ENCODE measurements around the gene DSEL.
A peak's percentile ranks its signal among the peaks of the same experiment; 100 is the strongest.

The DSEL gene

DNA sequence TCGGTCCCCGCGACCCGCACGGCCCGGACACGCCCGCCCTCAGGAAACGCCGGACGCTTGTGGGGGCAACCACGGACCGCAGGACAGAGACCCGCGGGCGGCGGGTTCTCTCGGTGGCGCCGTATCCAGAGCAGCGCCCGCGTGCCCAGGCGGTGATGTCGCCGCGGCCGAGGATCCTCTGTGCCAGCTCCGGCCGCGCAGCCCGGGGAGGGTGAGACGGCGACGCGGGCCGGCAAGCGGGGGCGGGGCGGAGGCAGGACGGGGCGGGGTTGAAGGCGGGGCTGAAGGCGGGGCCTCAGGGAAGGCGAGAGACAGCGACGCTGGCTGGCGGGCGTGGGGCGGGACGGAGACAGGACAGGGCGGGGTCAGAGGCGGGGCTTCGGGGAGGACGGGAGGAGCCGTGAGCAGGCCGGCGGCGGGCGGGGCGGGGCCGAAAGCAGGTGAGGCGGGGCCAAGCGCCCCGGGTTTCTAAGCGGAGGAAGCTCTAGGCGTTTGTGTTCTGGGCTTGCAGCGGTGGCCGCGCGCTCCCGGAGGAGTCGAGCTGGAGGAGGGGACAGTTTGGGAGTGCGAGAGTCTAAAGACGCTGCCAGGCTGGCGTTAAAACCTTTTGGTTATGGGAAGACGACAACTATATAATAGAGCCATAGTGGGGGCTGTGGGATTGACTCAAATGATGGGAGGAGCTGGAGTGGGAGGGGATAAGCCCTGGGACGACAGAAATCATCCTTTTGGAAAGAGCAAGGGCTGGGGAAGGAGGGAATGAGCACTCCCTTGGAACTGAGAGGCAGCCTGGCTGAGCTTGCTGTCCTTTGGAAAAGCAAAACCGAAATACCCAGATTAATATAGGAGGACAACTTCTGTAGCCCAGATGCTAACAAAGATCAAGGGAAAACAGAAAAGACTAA is at the start of gene DSEL:
TSS of gene DSEL (minus strand) at position 182 of the 905 bp plus-strand sequence. CDS start 2,112 bp downstream, outside the sequence.
- peak; percentile 99 for DNase-seq (ENCODE audit: low read depth)

DNA sequence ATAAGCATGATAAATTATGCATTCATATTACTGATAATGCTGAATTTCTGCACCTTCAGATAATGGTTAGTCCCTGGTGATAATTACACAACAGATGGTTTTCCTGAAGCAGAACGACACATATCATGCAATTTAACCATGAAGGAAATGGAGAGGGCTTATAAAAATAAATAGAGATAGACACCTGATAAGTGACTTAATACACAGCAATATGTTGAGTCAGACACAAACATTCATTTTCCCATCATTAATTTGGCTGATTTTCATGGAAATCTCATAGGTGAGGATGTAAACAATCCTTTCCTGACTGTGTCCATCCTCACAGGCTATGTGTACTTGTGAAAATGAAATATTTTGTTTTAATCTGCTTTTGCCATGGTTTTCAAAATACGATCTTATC is 36.9 kb upstream of the DSEL start:
- no peak for DNase-seq (ENCODE audit: low read depth)

DNA sequence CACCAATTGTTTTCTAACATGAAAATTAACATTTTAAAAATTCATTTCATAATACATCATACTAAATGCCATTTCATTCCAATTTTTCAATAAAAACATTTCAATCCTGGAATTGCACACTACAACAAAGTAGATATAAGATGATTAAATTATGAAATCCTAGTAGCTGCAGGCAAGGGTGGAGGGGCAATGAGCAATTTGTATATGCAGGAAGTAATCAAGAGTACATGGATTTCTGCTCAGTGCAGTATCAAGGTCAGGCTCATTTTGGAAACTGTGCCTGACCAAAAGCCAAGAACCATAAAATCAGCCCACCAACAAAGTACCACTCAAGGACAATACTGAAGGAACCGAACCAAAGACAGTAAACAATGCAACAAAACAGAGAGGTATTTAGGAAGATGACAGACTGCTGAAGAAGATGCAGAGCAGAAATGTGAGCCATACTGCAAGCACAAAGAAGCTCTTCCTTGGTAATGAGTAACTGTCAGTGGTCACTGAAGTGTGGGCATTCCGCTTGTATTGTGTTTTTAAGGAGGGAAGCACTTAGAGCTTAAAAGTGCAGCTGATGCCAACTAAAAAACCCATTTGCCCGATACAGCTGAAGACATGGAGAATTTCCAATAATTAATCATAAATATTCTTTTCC is 34.5 kb upstream of the DSEL start:
- no peak for DNase-seq (ENCODE audit: low read depth)

DNA sequence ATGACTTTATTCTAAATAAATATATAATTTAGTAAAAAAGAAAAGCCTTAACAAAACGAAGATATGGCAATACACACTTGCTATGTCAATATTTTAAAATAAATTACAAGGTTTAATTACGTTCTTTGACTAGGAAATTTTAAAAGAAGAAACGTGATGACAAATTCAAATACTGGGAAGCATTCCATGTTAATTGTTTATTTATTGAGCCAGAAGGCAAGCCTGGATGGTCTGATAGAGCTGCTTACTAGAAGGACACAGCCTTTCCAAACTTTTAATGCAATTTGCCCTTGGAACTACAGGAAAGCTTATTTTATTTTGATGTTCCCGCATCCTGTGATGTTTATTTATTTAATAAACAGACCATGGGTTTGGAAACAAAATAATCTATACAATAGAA is 33.4 kb upstream of the DSEL start:
- no peak for DNase-seq (ENCODE audit: low read depth)

DNA sequence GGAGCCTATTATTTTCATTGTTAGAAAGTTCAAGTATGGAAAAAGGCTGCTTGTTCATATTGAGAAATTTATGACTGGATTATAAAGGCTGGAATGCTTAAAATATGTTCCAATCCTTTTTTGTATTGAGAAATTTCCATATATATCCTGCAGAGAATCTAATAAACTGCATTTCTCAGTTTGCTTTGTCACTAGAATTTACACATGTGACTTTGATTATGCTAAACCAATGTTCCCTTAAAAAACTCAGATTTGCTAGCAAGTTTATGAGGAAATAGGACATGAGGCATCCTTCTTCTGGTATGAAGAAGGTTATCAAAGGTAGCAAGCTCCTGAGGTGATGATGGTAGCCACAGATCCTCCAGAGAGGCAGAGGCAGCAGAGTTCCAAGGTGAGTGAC is 29.2 kb upstream of the DSEL start:
- DNase-seq (ENCODE audit: low read depth) = no peak

DNA sequence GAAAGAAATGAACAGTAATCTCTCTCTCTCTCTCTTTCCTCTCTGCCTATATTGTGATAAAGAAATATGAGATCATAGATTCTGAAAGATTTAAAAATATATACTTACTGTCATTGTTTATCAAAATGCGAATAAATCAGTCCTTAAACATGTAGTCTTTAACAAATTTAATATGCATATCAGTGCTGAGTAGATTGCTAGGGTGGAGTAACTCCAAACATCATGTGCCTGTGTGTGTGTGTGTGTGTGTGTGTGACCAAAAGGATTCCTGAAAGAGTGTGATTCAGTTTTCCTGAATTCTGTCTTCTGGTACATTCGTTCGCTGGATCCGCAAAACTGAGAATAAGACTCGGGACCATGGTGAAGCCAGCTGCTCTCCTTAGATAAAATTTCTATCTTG is 24.0 kb upstream of the DSEL start:
- no peak for DNase-seq (ENCODE audit: low read depth)

DNA sequence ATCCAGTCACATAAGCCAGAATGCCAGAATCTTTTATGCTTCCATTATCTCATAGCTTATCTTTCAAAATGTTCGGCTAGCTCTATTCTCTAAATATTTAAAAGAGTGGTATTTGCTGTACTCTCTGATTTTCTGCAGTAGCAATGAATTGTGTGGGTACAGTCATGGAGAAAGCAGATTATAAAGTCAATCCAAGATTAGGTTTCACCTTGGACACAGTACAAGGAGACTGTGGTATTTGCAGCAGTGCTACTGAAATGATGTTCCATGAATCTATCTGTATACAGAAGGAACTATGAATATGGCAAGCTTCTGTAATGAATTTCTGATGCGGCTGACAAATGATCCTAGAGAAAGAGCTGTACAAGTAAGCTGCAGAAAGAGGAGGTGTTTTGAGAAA is 15.4 kb upstream of the DSEL start:
- no peak for DNase-seq (ENCODE audit: low read depth)

DNA sequence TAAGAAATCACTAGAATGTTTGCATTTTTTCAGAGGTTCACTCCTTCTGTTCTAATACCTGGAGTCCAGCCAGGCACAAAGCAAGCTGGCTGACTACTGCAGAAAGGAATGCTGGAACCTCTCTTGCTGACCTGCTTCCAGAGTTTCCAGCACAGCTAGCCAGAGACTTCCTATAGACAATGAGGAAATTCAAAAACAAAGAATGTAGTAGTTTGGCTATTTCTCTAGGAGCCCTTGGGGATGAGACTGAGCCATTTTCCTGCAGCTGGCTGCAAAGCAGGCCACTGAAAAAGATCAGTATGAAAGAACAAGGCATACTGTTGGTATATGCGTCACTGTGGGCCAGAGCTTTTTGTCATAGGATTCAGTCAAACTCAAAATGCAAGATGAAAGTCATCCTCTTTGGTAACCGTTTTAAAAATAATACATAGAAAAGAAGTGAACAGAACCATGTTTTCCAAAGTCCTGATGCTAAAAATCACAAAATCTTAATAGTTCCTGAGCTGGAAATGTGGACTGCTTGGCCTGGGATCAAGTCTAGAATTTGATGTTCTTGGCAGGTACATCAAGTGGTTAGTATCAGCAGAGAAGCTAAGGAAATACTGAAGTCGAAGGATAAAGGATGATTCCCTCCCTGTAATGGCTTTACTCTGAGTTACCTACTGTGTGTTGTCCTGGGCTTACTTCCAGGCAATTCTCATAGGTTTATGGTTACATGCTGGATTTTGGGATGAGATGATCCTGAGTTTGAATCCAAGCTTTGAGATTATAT is 9.0 kb upstream of the DSEL start:
- no peak for DNase-seq (ENCODE audit: low read depth)

DNA sequence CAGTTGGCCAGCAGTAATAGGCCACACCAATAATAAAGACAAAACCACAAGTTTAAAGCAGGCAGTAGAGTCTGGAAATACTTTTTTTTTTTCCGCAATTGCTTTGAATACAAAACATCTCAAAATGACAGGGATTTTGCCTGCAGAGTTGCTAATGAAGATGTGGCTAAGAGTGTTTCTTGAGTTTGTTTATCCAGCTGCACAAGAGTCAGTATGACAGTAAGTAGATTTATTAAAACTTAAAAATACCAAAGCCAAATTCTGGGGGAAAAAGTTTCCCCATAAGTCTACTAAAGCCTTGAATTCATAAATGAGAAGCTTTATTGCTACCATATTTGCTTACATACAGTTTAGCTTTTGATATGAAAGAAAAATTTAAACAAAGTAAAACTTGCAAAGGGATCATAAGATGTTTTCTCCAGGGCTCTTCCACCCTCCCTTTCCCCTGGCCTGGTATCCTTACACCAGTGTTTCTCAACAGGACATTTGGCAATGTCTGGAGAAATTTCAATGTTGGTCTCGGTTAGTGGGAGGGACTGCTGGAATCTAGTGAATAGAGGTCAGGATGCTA is 3.9 kb upstream of the DSEL start:
- DNase-seq (ENCODE audit: low read depth) = no peak

DNA sequence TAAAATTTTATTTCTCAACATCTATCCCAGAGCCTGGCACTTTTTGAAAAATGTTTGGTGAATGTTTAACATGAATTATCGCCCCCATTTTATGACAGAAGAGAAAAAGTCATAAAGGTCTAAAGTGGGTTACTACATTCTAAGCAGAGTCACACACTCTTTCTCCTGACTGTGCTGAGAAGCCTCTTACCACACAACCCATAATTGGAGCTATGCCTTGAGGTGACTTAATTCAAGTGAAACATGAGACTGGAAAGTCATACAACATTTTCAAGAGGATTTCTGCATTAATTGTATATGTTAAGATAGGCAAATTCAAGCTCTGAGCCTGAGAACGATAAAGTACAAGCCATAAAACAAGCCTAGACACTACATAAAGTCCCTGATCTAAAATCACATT is 3.1 kb upstream of the DSEL start:
- no peak for DNase-seq (ENCODE audit: low read depth)

DNA sequence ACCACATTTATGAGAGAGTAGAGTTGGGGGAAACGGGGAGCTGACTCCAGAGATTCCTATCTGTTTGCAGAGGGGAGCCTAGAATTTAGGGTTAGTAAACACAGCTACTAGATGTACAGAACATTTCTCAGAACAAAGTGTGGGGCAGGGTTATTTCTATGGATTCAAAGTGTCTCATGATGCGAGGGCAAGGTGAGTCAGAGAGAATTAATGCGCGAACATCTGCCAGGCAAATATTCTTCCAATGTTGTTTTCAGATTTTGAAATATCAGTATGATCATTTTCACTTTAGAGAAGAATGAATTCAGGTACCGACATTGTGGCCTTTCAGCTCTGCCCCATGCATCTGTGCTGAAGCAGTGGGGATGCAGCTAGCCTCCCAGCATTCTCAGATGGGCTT is 2.0 kb upstream of the DSEL start:
- DNase-seq (ENCODE audit: low read depth) = no peak

DNA sequence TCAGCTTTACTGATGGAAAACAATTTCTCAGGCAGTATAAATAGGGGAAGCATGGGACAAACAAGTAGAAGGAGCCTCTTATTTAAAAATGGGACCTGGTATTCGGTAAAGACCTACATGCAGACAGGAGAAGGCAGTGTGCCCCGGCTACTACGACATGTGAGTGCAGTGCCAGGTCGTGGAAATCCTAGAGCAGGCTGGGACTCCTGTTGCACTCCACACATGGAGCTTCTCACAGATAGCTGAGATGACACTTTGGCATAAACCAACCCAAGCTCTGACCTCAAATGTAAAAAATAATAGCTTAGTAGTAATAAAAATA is 885 bp upstream of the DSEL start:
- no peak for DNase-seq (ENCODE audit: low read depth)

DNA sequence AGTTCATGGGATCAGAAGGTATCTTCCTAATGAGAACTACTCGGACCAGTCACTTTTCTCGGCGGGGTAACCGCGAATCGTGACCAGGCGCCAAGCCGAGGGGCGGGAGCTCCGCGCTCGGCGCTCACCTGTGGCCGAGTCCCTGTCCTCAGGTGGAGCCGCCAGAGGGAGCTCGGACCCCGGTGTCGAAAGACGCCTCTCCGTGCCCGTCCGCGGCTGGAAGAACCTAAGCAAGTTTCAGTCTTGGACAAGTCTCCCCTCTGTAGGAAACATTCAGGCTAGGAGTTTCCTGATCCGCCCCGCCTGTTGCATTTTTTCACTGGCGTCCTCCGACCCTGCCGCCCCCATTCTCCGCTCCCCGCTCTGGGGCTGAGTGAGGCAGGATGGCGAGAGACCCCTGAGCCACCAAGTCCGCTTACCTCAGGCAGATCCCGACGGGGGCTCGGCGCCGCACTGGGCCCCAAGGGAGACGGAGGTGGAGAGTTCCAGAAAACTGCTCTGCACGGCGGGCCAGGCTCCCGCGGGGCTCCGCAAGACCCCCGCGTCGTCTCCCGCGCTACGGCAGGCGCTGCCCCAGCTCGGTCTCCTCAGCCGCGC is 480 bp downstream of the DSEL start:
- peak; percentile 40 for DNase-seq (ENCODE audit: low read depth)

DNA sequence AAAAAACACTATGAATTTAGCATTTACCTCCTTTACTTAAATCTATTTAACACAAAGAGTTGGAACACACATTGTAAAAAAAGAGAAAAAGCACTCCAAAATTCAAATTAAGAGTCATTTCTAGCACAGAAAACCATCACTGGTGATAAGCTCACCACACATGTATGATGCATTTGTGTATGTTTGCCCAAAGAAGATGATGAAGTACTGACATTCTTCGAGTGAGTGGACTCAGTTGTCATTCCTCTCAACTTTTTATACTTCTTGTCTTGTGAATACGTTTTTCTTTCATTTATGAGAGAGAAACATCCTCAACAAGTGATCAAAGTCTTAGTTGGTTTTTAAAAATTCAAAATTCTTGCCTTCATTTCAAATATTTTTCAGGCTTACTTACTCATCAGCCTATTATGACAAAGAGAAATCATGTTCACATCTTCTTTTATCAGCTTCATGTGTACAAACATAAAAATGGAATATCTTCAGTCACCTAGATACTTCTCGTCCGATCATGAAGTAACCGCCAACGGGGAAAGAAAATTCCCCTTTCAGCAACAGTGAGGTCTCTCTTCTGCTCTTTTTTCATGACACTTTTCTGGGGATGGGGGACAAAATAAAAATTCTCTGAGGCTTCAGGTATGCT is 1.5 kb downstream of the DSEL start:
- no peak for DNase-seq (ENCODE audit: low read depth)

DNA sequence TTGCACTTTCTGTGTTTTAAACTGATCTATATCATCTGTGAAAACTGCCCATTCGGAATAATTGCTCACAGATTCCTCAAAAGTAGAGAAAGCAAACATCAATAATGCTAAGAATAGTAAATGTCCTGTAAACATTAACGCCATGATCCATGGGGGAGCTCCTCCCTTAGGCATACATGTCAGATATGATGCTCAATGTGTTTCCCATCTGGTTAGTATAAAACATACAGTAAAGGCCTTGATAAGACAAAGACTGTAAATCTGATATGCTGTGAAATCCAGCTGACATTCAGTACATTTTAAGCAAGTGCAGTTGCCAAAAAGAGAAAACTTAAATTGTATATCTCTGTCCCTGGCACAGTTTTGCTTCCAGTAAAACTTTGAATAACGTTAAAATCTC is 2.1 kb downstream of the DSEL start:
- DNase-seq (ENCODE audit: low read depth) = no peak

DNA sequence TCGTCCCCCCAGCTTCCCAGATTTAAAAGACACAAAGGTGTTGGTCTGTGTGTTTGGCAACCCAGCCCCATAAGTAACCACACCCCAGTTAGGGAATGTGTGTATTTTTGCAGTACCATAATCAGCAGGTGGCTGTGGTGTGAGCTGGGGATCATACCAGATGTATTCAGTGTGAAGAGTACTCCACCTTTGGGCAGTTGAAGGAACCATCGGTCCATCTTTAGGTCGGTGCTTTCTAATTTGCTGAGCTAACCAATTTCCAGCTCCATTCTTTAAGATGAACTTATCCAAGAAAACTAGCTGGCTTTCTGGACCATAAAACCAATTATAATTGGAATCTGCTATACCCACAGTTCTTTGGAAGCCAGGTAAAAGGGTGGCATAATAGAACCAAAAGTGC is 3.2 kb downstream of the DSEL start:
- DNase-seq (ENCODE audit: low read depth) = no peak

DNA sequence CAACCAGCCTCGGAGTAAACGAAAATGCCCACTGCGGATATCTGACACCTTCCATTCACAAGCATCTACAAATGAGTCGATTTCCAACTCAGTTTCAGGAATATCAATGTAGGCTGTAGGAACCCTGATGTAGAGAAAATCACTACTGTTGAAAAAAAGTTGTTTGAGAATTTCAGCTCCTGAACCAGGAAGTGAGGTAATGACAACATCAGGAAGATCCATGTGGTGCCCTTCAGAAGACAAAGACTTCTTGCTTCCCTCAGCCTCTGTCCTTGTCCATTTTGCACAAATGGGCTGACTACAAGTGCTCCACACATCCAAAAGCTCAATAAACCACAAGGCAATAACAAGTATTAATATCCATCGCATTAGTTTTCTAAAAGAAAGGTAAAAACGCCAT is 4.7 kb downstream of the DSEL start:
- DNase-seq (ENCODE audit: low read depth) = no peak

DNA sequence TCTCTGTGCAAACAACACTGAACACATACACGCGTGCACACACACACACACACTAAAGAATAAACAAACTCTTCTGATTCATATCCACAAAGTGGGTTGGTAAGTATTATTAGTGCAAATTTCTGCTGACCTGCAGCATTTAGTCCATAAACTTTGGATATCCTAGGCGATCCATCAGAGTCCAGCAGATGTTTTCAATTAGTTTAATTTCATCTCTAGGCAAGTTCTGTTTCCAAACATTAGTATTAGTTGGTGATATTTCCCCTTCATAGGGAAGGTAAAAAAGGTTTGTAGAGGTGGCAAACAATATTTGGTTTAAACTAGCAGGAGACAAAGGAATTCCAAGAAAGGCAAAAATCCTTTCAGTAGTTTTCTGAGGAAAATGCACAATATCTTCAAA is 5.7 kb downstream of the DSEL start:
- no peak for DNase-seq (ENCODE audit: low read depth)

DNA sequence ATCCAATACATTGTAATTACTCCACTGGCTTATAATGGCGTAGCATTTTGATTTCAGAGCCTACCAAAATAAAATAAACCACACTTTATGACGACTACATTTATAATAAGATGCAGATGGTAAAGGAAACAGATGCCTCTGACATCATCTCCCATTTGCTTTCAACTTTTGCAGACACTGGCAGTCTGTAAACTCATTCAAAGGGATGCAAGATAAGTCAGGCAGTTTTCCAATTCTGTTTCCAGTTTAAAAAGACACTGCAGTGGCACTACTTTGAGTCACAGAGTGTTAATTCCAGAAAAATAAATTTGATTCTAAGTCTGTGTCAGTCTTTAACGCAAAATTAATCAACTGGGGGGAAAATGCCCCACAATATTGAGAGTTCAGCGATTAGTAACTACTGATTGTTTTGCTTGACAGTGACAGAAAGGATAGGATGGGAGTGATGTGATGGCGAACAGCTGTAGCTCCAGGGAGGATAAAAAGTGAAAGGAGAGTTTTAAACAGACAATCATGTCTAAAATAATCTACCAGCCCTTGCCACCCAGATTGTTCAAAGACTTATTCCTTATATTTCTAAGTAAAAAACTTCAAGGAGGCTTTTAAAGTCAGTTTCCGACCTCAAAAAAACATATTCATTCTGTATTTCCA is 6.7 kb downstream of the DSEL start:
- DNase-seq (ENCODE audit: low read depth) = no peak

DNA sequence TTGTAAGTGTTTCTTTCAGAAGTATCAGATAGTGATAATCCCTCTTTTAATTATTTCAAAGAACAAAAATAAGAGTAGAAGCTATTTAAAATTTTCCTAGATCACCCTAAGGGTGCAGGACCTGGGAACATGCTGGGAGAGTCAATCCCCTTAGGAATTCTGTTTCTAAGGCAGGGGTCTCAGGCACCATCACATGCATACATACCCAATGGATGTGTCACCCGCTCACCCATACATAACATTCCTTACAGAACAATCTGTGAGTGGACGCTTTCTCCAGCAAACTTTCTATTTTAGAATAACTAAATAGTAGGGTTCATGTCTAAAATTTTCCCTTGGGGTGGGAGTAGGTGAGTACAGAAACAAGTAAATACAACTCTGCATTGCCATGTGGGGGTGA is 8.4 kb downstream of the DSEL start:
- DNase-seq (ENCODE audit: low read depth) = no peak

DNA sequence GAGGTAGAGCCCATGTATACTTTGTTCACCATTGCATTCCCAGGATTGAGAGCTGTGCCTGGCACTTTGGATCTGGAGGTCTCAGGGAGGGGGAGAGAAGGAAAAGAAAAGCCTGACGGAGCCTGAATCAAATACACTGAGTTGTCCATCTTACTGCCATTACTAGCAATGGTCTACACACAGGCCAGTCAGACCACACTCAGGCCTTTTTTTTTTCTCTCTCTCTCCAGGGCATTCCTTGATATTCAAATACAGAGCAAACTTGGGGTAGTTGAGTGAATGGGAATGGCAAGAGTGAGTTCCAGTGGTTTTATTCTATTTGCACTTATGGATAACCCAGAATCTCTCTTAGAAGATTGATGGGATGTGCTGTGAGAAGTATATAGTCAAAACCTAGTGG is 11.8 kb downstream of the DSEL start:
- no peak for DNase-seq (ENCODE audit: low read depth)
